Astrocyte (in vitro differentiated cells and primary cell): Measurements from ENCODE around the gene FRMD4A. TPM values are rescaled to one million over a fixed set of nuclear protein-coding genes. Genes with fewer than 3 reads are reported as not detected.

Source experiments
- DNase-seq: peaks from one replicate; pipeline ENCODE4 v3.0.0-alpha.2; 2010; ENCODE audit warnings: low read depth
- FAIRE-seq: peaks from 2 replicates; lab custom pipeline; 2011; peaks lifted over from hg19 to GRCh38; lab: Jason Lieb, UNC
- H2AFZ ChIP-seq: 2 replicates; pipeline ENCODE4 v1.6.0; 2012; ENCODE audit warnings: low read depth, low read length, inconsistent platforms
- H3K27ac ChIP-seq: 2 replicates; pipeline ENCODE4 v1.5.1; 2011; ENCODE audit warnings: low read depth, low read length, inconsistent platforms
- H3K27me3 ChIP-seq: 2 replicates; pipeline ENCODE4 v1.6.0; 2011; ENCODE audit warnings: low read length, inconsistent platforms; ENCODE audit not compliant: insufficient read depth
- H3K36me3 ChIP-seq: 2 replicates; pipeline ENCODE4 v1.5.1; 2011; ENCODE audit warnings: low read length, inconsistent platforms; ENCODE audit not compliant: insufficient read depth
- H3K4me1 ChIP-seq: 2 replicates; pipeline ENCODE4 v1.5.1; 2011; ENCODE audit warnings: low read length, inconsistent platforms; ENCODE audit not compliant: insufficient read depth
- H3K4me2 ChIP-seq: 2 replicates; pipeline ENCODE4 v1.6.0; 2012; ENCODE audit warnings: low read length, inconsistent platforms
- H3K4me3 ChIP-seq: 2 replicates; pipeline ENCODE4 v1.5.1; 2011; ENCODE audit warnings: low read depth, mild to moderate bottlenecking, low read length, inconsistent platforms; ENCODE audit not compliant: insufficient read depth
- H3K79me2 ChIP-seq: 2 replicates; pipeline ENCODE4 v1.6.0; 2012; ENCODE audit warnings: mild to moderate bottlenecking, low read length, inconsistent platforms; ENCODE audit not compliant: insufficient read depth
- H3K9ac ChIP-seq: 2 replicates; pipeline ENCODE4 v1.6.0; 2012; ENCODE audit warnings: mild to moderate bottlenecking, low read length, inconsistent platforms
- H3K9me3 ChIP-seq: 2 replicates; pipeline ENCODE4 v1.5.1; 2012; ENCODE audit warnings: low read depth, mild to moderate bottlenecking, low read length, inconsistent platforms; ENCODE audit not compliant: insufficient read depth
- H4K20me1 ChIP-seq: 2 replicates; pipeline ENCODE4 v1.6.0; 2012; ENCODE audit warnings: low read length, inconsistent platforms; ENCODE audit not compliant: insufficient read depth
- H3K27ac Mint-ChIP-seq: one replicate; pipeline ENCODE4 v1.8.0; 2021; ENCODE audit warnings: mild to moderate bottlenecking, mixed read lengths; ENCODE audit not compliant: unreplicated experiment
- H3K27me3 Mint-ChIP-seq: one replicate; pipeline ENCODE4 v1.8.0; 2021; ENCODE audit warnings: low read depth, mixed read lengths; ENCODE audit not compliant: unreplicated experiment
- H3K36me3 Mint-ChIP-seq: one replicate; pipeline ENCODE4 v1.8.0; 2021; ENCODE audit warnings: low read depth, mixed read lengths; ENCODE audit not compliant: unreplicated experiment
- H3K4me1 Mint-ChIP-seq: one replicate; pipeline ENCODE4 v1.8.0; 2021; ENCODE audit warnings: low read depth, mixed read lengths; ENCODE audit not compliant: unreplicated experiment
- H3K4me3 Mint-ChIP-seq: one replicate; pipeline ENCODE4 v1.8.0; 2021; ENCODE audit warnings: mild to moderate bottlenecking, moderate library complexity, mixed read lengths; ENCODE audit not compliant: unreplicated experiment
- H3K9me3 Mint-ChIP-seq: one replicate; pipeline ENCODE4 v1.8.0; 2021; ENCODE audit warnings: mild to moderate bottlenecking, mixed read lengths; ENCODE audit not compliant: unreplicated experiment
- EZH2 ChIP-seq: IDR thresholded peaks from 2 replicates; pipeline ENCODE4 v1.6.1; 2012; ENCODE audit warnings: mild to moderate bottlenecking, low read length, inconsistent platforms; ENCODE audit not compliant: insufficient read depth
- total RNA-seq: library from RNA; stranded (reverse); gene quantifications from 2 replicates; pipeline ENCODE4 v1.2.1, GENCODE V29; 2021
- TF ChIP-seq, protein P1 (sequence below): IDR thresholded peaks from 2 replicates; pipeline ENCODE4 v1.5.1; 2011; ENCODE audit warnings: low read depth, mild to moderate bottlenecking, inconsistent platforms, low read length, moderate library complexity; ENCODE audit not compliant: insufficient read depth

The FRMD4A gene
- total RNA-seq, 1 donor from 2014 or later = 82.5 TPM

DNA sequence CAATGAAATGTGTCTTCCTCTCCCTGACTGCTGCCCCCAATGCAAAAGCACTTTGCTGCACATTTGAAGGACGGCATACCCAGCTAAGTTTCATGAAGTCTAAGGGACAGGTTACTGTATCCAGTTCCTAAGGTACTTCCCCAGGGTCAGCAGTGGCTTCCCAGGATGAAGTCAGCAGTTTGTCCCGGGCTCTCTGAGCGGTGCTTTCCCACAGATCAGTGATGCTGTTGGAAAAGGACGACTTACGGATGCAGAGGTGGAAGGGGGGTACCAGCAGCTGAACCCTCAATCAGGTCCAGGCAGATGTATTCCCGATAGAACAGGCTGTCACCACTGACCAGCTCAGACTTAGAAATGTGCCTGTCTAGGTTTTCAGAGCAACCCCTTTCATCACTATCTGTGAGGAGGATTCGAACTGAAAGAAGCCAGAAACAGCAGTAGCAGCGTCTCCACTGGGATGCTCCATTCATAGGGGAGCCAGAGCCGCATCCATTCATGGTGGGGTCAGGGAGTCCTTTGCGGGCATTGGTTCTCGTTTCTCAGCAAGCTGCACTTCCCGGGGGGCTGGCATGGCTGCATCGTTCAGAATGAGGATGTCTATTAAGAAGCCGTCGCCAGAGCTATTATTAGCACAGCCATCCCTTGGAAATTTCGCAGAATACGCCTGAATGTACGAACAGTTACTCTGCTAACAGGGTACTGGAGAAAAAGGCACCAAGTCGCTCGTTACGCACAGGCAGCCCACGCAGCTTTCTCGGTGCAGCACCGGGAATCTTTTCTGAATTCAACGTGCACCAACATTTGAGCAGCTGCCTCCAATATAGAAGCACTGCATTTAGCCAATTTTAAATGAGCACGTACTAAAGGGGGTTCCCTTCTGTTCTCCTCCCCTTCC is 440.2 kb downstream of the FRMD4A start:
- Mint-ChIP-seq H3K4me1 (peaks cover 36% of the 10 kb centered on the region), H3K27me3 (no peaks in the 10 kb centered on the region), H3K9me3 (no peaks in the 10 kb centered on the region), H3K27ac (peak overlapping the region; percentile 82), H3K4me3 (peak overlapping the region; percentile 94), H3K36me3 (peaks cover 8% of the 10 kb centered on the region)
- Histone ChIP-seq H3K79me2 (peaks cover 62% of the 10 kb centered on the region), H4K20me1 (peaks cover 5% of the 10 kb centered on the region), H2AFZ (peak overlapping the region; percentile 55), H3K4me2 (peak overlapping the region; percentile 97), H3K36me3 (no peaks in the 10 kb centered on the region), H3K4me1 (peaks cover 36% of the 10 kb centered on the region), H3K27ac (peak overlapping the region; percentile 90), H3K9me3 (no peaks in the 10 kb centered on the region), H3K4me3 (peak overlapping the region; percentile 91), H3K27me3 (no peaks in the 10 kb centered on the region), H3K9ac (peak overlapping the region; percentile 95)
- no peak for FAIRE-seq
- TF ChIP-seq EZH2 = no peak
- TF ChIP-seq, protein P1, sequence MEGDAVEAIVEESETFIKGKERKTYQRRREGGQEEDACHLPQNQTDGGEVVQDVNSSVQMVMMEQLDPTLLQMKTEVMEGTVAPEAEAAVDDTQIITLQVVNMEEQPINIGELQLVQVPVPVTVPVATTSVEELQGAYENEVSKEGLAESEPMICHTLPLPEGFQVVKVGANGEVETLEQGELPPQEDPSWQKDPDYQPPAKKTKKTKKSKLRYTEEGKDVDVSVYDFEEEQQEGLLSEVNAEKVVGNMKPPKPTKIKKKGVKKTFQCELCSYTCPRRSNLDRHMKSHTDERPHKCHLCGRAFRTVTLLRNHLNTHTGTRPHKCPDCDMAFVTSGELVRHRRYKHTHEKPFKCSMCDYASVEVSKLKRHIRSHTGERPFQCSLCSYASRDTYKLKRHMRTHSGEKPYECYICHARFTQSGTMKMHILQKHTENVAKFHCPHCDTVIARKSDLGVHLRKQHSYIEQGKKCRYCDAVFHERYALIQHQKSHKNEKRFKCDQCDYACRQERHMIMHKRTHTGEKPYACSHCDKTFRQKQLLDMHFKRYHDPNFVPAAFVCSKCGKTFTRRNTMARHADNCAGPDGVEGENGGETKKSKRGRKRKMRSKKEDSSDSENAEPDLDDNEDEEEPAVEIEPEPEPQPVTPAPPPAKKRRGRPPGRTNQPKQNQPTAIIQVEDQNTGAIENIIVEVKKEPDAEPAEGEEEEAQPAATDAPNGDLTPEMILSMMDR = no peak
- peak; percentile 53 for DNase-seq

DNA sequence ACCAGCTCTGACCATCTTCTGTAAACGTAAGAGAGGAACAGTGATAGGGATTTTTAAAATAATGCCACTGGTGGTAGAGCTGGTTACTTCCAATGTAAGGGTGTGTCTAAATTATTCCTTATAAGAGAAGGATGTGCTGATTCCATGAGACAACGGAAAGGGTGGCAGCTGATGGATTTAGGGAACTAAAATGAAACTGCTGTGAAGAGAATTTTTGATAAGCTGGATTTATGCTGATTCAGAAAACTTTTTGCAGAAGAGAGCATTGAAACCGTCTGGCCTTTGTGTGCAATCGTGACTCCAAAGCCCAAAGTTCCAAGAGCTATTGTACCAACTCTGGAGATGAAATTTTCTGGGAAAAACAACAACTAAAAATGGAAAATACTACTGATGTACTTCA is 443.0 kb downstream of the FRMD4A start:
- H3K27me3 ChIP-seq = no peaks in the 10 kb centered on the region
- H3K9ac ChIP-seq = no peak overlapping the region
- Mint-ChIP-seq H3K4me1 (peaks cover 32% of the 10 kb centered on the region), H3K4me3 (no peak overlapping the region), H3K27ac (no peak overlapping the region), H3K9me3 (no peaks in the 10 kb centered on the region), H3K27me3 (no peaks in the 10 kb centered on the region), H3K36me3 (peaks cover 8% of the 10 kb centered on the region)
- no peak overlapping the region for H2AFZ ChIP-seq
- H3K27ac ChIP-seq = no peak overlapping the region
- no peak overlapping the region for H3K4me3 ChIP-seq
- peaks cover 40% of the 10 kb centered on the region for H3K4me1 ChIP-seq
- no peaks in the 10 kb centered on the region for H3K36me3 ChIP-seq
- peaks cover 88% of the 10 kb centered on the region for H3K79me2 ChIP-seq
- FAIRE-seq (no peak), DNase-seq (no peak)
- no peak for TF ChIP-seq EZH2
- TF ChIP-seq, protein P1 = no peak
- H3K4me2 ChIP-seq = peak overlapping the region; percentile 97
- peaks cover 5% of the 10 kb centered on the region for H4K20me1 ChIP-seq
- no peaks in the 10 kb centered on the region for H3K9me3 ChIP-seq
